Cardiac septum (tissue), 1 donor: ENCODE data around the gene TIAM2. TPM values are rescaled to one million over a fixed set of nuclear protein-coding genes. Genes with fewer than 3 reads are reported as not detected.

Experiments
- DNase-seq: peaks from one replicate; pipeline ENCODE4 v3.0.0-alpha.2; 2020; ENCODE audit warnings: low spot score
- intact Hi-C: fragments of 100-400 bp; cut with DNase I; formaldehyde crosslinking; loops from one replicate; pipeline ENCODE4 v1.14.0; 2022
- total RNA-seq: library from RNA; stranded (reverse); fragmentation: NEBNext Ultra II Directional; extraction: Animal tissue kit (Norgen Biotek cat#: 25700); gene quantifications from one replicate; pipeline ENCODE4 v1.2.1, GENCODE V29; 2021
- donor health status: DM: no; HTN: no; CAD: no.

TIAM2 gene
- total RNA-seq, 1 donor from 2014 or later = 20.1 TPM

DNA sequence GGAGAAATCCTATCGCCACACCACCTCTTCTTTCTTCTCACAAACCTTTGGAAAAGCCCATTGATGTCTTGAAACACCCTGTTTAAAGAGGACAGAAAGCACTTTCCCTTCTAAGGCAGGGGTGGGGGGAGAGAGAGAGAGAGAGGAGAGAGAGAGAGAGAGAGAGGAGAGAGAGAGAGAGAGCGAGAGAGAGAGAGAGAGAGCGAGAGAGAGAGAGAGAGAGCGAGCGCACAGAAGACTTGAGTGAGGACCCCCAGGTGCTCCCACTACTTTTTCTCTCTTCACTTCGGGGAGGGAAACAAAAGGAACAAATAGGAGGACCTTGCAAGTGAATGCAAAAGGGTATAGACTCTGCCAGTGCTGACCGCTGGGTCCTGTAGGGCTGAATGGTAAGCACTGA lies 52.4 kb downstream of the TIAM2 start:
- intact Hi-C loops = no loop called here
- DNase-seq = no peak

DNA sequence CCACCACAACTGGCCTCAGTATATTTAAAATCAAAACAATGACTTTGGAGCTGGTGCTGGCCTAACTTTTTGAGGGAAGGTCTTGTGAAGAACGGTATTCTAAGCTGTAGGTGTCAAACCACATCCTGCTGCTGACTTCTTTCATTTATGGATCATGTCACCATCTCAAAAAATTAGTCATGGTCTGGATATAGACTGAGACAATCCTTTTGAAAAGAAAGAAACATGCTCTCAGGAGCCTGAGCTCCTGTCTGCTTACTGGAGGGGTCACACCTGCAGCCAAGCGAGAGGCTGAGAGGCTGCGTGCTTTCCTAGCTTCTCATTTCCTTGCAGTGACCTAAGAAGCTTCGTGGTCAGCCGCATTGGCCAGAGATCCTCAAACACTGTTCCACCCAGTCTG lies 55.2 kb downstream of the TIAM2 start:
- DNase-seq = no peak
- intact Hi-C loops = no loop called here

DNA sequence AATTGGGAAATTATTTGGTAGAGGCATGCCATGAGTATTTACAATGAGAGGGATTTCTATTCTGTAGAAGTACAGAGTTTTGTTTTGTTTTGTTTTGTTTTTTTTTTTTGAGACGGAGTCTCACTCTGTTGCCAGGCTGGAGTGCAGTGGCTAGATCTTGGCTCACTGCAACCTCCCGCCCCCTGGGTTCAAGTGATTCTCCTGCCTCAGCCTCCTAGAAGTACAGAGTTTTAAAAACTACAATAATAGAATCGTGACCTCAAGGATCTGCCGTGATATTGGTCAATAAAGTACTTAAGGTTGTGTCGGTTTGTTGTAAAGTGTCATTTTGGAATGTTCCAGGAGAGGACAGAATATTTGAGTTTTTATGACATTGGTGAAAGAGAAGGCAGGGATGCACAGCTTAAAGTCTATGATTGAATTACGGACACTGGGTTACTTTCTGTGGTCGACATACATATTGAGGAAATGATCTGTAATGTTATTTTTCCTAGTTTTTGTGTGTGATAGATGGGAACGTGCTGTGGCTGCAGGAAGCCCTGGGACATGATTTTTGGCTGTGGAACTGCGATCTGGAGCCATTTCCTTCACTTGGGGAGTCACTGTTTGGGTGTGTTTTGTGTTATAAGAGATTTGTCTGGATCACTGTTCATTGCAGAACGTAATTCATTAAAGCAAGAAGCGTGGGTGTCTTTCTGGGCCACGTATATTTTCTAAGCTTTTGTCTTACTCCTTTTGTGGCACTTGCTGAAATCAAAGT lies 59.6 kb downstream of the TIAM2 start:
- no peak for DNase-seq
- intact Hi-C loops = no loop called here

DNA sequence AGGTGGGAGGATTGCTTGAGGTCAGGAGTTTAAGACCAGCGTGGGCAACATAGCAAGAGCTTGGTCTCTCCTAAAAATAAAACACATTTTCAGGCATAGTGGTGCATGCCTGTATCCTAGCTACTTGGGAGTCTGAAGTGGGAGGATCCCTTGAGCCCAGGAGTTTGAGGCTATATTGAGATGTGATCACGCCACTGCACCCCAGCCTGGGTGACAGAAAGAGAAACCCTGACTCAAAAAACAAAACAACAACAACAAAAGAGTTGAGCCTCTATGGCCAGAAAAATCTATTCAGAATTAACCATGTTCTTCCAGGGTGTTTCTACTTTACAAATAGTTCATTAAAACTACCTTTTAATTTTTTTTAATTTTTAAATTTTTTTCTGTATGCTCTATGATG lies 60.6 kb downstream of the TIAM2 start:
- intact Hi-C loops = no loop called here
- no peak for DNase-seq

DNA sequence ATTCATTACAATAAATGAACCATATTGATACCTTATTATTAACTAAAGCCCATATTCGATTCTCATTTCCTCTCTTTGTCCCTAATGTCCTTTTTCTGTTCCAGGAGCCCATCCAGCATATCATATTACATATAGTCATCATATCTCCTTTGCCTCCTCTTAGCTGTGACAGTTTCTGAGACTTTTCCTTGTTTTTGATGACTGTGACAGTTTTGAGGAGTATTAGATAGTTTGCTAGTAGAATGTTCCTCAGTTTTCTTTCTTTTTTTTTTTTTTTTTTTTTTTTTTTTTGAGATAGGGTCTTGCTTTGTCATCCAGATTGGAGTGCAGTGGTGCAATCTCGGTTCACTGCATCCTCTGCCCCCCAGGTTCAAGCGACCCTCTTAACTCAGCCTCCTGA lies 61.6 kb downstream of the TIAM2 start:
- intact Hi-C loops = no loop called here
- DNase-seq = no peak

DNA sequence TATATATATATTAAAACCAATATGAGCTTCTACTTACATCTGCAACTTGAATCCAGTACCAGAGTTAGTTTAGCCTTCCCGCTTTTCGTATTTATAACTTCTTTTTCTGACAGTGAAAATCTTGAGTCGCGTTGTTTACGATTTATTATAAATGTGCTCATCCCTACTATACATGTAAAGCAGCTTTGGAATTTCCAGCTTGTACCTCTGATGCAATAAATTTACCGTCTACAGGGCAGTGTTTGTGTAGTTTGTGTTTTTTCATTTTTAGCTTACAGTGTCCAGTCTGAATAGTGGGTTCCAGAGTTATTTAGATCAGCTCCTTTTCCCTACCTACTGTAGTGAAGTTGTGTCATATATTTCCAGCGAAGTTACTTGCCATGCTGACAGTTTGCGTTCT lies 66.3 kb downstream of the TIAM2 start:
- no peak for DNase-seq

DNA sequence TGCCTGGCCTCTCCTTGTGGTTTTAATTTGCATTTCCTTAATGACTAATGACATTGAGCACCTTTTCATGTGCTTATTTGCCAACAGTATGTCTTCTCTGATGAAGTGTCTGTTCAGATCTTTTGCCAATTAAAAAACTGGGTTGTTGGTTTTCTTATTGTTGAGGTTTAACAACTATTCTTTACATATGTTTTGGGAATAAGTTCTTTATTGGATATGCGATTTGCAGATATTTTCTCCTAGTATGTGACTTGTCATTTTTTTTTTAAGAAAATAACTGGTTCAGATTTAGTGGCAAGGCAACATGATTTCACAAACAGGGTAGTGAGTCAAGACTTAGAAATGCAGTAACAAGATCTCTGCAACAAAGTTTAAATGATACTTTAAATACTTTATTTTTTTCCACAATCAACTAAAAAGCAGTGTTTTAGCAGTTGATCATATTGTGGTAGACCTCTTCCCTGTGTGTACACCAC lies 67.8 kb downstream of the TIAM2 start:
- intact Hi-C loops = no loop called here
- no peak for DNase-seq

More for the DNA sequence above, 66.3 kb downstream of the TIAM2 start:
- intact Hi-C loops = no loop called here

DNA sequence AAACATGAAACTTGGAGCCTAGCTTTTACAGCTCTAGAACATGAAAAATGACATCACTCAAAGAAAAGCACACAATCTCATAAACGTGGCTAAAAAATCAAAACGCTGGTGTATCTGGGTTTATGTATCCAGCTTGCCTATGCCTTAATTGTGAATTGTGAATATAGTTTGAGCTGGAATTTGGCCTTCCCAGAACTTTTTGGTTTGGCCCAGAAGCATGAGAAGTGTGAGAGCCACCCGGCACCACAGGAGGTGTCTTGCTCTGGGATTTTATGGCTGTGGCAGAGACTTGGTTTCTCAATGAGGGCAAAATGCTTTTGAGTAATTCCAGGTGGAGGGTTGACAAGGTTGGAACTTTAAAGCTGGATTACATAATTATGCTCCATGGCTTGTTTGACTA lies 69.2 kb downstream of the TIAM2 start:
- no peak for DNase-seq
- intact Hi-C loops = no loop called here

DNA sequence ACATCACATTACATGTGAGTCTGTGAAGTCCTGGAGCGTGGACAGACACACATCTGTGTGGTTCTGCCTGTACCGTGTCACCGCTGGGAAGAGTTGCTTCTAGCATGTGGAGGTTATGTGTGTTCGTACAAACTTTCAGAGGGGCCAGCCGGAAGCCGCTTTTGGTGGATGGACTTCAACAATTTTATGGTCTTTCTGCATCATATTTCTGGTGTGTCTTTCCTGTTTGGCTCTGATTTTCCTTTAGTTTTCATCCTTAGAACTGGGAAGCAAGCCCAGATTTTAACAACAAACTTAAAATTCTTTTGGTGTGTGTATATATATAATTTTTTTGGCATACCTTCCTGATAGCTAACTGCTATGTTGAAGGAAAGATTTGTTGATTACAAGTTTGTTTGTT lies 71.2 kb downstream of the TIAM2 start:
- no peak for DNase-seq
- intact Hi-C loops = no loop called here

DNA sequence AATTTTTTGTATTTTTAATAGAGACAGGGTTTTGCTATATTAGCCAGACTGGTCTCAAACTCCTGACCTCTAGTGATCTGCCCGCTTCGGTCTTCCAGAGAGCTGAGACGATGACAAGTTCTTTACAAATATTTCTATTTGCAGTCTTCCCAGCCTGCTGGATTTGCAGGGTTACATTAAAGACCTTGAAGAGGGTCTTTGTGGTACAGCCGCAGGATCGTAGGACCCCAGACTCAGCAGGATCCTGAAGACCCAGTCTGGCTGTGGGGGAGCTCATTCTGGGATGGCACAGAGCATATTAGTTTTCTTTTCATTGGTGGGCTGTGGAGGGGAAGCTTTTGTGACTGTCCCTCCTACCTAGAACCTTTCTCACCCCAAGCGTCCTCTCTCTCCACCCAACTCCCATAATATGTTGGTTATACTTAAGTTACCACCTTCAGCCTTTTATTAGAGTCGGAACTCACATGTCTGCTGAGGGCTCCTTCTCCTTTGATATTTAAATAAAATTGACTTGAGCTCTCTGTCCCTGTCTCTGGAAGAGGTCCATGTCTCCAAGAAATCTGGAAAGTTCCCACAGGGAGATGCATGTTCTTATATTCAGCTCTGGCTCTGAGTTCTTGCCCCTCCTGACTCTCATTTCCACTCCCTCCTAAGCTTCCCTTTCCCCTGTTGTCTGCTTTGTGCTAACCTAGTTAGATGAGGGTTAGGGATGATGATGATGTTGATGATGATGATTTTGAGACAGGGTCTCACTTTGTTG lies 72.0 kb downstream of the TIAM2 start:
- no peak for DNase-seq
- intact Hi-C loops = no loop called here

DNA sequence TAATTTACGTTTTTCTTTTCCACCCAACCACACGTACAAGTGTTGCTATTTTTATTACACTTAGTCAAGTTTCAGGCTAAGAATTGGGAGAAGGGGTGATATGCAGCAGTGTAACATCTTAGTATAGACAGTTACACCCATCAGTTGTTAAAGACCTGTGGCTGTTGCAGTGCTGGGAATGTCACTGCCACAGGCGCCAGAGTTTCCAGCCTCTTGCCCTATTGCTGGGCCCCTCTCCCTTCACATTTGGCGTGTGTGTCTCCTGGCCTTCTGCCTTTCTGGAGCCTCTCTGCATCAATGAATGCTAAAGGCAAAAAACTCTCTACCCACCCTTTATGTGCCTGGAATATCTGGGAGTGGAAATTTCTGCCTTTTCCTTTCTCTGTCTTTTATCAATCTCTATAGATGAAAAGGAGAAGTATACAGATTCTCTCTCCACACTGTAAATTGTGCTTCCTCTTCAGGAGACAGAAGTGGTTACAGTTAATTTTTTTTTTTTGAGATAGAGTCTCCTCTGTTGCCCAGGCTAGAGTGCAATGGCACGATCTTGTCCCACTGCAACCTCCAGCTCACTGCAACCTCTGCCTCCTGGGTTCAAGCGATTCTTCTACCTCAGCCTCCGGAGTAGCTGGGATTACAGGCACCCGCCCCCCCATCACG lies 73.0 kb downstream of the TIAM2 start:
- DNase-seq = no peak
- intact Hi-C loops = no loop called here

DNA sequence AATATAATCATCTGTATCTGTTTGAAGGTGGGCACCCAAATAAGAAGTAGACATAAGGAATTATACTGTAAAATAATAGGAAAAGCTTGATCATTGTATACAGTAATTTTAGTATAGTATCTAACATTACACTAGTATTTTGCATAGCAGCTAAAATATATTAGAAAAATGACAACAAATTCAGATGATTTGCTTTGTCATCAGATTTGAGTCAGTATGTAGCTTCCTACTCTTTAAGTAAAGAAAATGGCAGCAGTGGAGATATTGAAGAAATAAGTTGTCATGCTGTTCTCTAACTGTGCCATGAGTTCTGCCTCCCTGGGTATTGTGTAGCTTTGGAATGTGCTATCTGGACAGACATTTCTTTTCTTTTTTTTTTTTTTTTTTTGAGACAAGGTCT lies 74.4 kb downstream of the TIAM2 start:
- intact Hi-C loops = no loop called here
- DNase-seq = no peak

DNA sequence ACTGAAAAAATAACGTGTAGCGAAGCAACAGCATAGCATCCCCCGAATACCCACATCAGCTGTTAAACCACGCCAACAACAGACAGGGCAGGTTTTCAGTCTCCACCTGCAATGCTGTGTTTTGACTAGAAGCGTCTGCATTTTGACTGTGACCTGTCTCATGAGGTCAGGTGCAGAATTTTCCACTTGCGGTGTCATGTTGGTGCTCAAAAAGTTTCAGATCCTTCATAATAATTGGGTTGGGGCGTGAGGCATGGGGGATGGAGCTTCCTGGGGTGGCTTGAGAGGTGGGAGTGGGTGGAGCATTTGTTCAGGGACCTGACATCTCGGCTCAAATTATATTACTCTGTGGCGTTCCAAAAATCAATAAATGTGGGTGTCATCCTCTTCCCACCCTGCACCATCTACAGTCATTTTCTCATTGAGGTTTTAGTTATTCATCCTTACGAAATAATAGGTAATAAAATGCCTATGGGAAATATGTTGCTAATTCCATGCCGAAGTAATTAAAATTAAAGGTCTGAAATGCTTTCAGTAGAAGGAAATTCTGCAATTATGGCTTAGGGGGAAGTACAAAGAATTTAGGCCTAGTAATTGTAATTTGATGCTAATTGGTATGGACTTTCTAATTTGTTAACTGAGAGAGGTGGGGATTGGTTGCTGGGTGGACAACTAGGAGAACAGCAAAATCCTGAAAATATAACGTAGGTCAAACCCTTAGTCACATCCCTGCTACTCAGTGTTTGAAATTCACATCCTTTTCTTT lies 81.0 kb downstream of the TIAM2 start:
- DNase-seq = no peak
- intact Hi-C loops = no loop called here

DNA sequence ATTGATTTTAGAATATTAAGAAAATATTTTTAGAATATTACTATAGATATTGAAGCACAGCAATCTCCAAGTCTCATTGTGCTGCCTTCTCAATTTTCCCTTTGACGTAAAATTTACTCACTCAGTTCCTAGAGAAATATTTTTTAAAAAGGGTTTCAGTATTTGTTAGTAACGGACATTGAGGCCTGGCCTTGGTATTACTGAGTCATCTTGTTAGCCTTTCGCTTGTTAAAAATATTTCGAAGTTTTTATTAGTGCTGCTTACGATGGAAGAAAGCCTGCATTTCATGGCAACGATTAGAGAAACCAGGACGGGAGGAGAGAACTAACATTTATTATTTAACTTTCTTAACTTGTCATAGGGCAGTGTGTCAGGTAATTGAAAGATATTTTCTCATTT lies 82.2 kb downstream of the TIAM2 start:
- intact Hi-C loops = no loop called here
- no peak for DNase-seq

DNA sequence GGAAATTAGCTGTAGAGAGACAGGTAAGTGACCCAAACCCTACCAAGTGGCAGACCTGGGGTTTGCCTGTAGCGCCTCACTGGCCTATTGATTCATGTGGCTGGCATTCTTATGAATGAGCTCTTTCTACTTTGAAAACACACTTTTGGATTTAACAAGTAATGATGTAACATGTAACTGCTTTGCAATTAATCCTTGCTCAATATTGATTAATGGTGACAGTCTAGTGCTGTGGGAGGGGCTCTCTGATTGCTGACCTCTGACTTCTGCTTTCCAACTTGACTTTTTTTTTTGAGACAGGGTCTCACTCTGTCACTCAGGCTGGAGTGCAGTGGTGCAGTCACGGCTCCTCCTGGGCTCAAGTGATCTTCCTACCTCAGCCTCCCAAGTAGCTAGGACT lies 82.7 kb downstream of the TIAM2 start:
- intact Hi-C loops = no loop called here
- no peak for DNase-seq

DNA sequence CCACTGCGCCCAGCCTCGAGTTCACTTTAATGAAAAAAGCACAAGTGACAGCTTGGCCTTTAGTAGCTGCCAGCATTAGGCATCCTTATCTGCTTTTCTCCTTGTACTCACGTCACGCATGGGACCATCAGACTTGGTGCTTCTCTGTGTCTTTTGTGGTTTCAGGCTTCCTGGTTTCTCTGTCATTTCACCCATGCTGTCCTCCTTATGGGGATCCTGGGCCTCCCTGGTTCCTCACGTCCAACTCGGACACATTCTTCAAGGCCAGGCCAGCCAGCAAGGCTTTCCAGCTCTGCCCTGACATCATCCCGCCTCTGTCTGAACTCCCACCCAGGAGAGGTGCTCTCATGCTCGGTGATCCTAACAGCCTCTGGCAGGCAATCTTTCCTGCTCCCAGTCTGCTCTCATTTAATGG lies 83.2 kb downstream of the TIAM2 start:
- intact Hi-C loops = no loop called here
- no peak for DNase-seq

DNA sequence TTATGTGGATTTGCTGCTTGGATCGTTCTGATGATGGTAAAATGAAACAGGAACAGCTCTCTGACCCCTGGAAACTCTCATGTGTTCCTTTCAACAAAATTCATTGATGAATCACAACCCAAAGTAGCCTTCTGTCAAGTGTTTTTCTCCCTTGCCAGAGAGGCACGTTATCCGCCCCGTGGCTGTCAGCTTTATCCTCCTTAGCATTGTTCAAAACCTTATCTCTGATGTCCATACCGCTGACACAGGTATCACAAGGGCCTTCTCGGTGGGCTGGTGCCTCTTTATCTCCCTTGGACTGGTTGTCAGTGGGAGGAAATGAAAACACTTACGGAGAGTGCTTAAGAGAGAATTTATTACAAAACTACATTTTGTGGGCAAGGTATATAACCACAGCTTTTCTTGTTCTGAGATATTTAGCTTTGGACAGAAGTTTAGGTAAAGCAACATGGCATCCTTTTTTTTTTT lies 84.9 kb downstream of the TIAM2 start:
- intact Hi-C loops = no loop called here
- no peak for DNase-seq

DNA sequence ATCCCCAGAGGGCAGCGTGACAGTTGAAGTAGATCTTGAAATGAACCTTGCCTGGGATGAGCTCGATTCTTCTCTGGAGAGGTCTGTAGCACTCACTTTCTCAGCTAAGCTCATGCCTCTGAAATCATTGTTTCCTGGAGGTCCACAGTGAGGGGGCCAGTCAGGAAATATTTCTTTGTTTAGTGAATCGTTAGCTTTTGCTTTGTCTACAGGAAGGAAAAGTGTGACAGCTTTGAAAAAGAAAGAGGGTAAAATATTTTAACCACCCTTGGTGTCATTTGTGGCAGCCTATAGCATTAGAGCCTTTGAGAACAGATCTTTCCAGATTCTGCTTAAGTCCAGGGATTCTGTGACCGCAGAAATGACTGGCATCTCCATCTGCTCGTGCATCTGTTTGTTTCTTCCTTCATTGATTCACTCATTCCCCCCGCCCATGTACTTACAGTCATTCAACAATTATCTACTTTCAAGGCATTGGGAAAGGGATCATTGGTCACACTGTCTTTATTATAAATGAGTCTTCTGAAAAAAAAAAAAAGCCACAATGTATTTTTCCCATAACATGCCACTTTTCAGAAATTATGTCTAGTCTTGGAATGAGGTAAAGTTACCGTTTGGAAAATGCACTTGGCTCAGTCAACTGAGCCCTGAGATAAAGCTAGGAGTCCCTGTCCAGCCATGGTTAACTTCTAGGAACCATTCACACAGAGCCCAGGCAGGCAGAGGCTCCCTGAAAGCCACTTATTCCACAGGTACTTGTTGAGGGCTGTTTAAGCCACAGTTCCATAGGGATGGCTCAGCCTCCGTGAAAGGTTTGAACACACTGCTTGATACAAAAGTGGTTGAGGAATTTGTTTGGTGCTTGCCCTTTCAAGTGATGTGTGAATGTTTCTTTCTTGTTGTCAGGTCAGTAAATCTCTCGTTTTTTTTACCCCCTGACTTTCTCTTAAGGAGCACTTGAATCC lies 86.0 kb downstream of the TIAM2 start:
- DNase-seq = no peak
- intact Hi-C loops = no loop called here
